IPS DF 4.7 (cell line): Measurements from ENCODE around the gene POT1.

Experiments
- DNase-seq: peaks from one replicate; pipeline ENCODE4 v3.0.0-alpha.2; 2013; ENCODE audit warnings: low spot score; ENCODE audit errors: extremely low read depth

Gene POT1

DNA sequence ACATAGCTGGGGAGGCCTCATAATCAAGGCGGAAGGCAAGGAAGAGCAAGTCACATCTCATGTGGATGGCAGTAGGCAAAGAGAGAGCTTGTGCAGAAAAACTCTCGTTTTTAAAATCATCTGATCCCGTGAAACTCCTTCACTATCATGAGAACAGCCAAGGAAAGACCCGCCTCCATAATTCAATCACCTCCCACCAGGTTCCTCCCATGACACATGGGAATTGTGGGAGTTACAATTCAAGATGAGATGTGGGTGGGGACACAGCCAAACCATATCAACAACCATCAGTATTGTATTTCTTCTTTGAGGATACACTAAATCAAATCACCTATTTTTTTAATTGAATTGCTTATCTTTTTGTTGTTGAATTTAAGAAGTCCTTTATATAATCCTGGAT is 16.7 kb downstream of the POT1 start:
- no peak for DNase-seq

DNA sequence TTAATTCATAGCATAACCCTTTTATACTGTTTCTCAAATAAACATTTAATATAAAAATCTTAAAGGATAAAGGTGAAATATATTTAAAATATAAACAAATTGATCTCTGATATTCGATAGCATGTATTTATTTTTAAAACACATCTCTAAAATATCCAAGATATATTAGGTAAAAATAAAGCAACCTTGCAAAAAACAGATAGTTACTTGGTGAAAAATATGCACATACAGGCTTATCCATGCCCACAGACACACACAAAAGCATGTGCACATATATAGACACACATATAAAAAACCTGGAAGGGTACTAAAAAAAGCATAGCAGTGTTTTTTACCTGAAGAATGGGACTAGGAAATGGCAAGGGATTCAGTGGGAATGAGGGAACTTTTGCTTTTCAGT is 19.8 kb downstream of the POT1 start:
- DNase-seq = no peak

DNA sequence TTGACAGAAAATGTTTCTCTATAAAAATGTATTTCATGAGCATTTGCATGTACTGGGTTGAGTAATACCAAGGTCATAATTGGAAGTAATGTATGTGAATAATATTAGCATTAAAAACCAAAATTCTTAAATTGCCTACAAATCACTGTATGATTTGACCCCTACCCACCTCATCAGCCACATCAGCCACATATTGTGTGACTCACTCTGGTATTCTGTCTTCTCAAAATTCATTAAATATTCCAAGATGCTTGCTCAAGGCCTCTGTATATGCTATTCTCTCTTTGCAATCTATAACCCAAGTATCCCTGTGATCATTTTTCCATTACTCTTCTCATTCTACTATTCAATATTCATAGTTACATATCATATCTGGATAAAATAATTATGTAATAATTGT is 21.4 kb downstream of the POT1 start:
- DNase-seq = no peak

DNA sequence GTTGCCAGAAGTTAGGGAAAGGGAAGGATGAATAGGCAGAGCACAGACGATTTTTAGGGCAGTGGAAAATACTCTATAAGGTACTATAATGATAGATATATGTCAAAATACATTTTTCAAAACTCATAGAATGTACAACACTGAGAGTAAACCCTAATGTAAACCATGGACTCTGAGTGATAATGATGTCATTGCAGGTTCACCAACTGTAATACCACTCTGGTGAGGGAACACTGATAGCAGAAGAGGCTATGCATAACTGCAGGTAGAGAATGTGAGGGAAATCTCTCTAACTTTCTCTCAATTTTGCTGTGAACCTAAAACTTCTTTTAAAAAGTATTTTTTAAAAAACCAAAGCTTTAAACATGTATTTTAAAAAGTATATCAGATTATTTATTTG is 22.1 kb downstream of the POT1 start:
- DNase-seq = no peak

DNA sequence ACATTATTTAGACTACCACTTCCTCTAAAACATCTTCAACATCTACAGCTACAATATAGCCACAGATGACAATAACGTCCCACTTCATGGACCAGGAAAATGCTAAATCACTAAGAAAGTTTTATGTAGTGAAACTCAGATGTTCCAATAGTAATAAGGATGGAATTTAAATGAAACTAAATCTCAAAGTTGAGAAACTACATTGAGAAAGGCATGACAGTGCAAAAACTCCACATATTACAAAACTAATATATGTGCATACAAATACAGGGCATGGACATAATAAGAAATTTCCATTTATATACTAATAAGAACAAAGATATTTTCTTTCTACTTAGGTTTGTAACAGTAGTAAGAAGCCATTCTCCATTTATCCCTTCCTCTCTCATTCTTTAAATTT is 31.1 kb downstream of the POT1 start:
- DNase-seq = no peak

DNA sequence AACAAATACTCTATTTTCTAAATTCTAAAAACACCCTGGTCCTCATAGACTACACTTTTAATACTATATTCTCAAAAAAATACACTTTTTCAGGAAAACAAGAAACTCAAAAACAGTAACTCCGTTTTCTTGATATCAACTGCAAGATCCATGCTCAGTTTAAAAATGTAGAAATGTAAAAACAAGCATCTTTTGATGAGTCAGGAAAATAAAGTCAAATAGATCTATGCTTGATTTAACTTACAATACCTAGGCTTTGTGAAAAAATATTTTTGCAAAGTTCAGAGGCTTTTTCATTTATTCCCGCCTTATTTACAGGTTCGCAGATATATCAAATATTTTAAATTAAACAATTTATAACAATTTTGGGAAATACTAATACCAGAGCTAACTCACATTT is 33.6 kb downstream of the POT1 start:
- DNase-seq = no peak

DNA sequence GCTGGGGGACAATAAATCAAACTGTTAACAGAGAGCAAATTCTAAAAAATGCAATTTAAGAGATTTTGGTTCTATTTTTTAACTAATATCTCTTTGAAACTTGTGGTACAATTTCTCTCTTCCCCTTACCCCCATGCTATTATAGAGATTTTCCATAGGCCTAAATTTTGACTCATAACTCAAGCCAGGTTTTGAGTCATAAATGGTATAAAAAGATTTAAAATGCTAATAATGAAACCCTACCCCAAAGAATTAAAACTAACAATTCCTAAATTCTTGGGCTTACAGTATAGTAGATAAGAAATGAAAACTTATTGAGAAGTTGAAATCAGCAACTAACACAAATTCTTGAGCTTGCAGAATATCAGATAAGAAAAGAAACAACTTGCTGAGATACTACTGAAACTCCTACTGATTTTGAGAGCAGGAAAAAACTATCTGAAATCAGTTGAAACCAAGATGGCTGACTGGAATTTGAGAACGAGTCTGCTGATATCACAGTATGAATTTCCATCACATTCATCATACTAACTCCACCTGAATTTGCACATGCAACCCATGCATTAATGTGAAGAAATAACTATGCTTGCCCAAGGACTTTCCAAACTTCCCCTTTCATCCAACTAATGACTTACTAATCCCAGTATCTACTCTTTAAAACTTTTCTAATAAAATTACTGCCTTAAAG is 36.3 kb downstream of the POT1 start:
- no peak for DNase-seq

DNA sequence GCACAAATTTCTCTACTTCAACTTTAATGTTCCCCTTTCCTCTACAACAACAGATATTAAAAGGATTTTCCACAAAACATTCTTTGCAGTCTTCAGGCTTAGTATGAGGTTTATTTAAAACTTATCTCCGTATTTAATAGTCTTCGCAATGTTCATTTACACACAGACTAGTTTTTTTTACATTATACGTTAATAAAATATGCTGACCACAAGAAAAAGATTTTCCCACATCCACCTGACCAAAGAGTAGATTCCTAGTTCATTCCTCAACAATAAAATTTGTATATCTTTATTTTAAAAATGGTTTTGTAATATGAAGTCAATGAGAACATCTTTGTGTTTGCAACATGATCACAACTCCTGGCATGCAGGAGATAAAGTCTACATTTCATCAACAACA is 42.4 kb downstream of the POT1 start:
- DNase-seq = no peak

DNA sequence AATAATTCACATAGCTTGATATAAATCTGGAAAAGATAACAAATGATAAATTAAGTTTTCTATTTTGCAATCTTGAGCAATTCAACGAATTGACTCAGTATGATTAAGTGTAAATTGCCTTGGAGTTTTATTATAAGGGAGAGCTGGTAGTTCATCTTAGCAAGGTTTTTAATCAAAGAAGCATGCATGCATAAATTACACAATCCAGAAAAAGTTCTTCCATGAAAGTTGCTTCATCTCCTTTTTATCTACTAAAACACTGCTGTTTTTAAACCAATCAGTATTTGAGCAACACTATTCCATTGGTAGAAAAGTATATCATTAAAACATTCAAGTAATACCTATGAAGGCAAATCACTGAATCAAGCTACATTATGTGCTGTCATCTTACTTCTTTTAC is 47.6 kb downstream of the POT1 start:
- DNase-seq = no peak

DNA sequence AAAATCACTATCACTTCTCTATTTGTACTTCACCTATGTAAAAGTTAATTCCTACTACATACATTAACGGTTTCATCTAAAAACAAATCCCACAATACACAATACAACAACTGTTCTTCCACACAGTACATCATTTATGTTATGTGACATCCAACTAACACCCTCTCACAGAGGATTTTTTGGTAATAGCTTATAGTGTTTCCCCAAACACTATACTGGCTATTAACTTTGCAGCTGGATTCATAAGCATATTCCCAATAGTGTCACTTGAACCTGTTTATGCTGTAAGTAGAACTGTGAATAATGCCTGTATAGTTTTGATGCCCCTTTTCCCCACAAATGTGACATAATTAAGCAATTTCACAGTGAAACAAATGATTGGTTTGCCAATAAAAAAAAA is 49.9 kb downstream of the POT1 start:
- no peak for DNase-seq

DNA sequence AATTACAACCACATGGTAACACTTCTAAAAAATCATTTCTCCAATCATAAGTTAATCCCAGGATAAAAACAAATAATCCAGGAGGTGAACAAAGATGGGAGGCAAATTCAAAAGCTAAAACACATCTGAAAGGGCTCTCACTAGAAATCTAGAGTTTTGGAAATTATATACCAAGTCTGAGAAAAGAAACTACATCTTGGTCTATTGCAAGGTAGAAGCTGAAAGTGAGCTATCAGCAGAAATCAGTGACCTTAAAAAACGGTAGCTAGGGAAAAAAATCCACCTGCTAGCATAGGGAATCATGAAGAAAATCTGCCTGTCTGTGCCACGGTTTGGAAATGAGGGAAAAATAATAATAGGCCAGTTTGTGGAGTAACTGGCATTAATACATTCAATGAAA is 50.5 kb downstream of the POT1 start:
- no peak for DNase-seq

DNA sequence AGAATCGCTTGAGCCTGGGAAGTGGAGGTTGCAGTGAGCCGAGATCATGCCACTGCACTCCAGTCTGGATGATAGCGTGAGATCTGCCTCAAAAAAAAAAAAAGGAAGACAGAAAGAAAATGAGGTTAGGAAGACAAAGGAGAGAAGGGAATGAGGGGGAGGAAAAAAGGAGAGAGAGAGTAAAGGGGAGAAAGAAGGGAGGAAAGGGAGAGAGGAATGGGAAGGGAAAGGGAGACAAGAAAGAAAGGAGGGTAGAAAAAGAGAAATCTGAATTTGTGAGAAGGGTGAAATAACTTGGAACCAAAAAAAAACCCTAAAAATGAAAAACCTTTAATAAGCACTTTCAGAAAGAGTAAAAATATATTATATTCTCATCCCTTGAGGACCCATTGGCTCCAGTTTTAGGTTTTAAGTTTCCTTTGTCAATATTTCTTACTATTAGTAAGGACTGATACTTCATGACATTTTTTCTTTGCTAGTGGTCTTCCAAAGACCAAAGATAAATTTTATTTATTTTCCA is 54.9 kb downstream of the POT1 start:
- no peak for DNase-seq

DNA sequence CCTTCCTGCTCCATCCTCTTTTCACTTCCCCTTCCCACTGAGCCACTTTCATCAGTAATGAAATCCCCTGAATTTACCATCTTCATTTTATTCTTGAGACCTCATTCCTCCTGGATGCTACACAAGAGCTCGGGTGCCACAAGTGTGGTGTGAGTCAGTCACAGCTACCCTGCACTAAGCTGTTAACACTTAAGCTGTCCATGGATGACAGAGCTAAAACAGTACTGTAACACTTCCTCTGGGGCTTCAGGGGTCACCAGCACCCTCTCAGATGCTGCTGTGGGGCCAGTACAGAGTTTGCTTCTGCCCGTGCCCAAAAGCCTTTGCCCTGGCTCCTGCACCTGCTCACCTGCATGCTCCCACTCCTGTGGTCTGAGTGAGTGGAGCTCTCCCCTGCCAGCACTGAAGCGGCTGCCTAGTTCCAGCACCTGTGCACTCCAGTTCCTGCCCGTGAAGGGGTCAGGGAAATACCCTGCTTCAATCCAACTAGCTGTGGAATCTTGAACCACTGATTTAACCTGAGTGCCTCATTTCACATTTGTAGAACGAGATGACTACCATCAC is 71.9 kb downstream of the POT1 start:
- DNase-seq = no peak

DNA sequence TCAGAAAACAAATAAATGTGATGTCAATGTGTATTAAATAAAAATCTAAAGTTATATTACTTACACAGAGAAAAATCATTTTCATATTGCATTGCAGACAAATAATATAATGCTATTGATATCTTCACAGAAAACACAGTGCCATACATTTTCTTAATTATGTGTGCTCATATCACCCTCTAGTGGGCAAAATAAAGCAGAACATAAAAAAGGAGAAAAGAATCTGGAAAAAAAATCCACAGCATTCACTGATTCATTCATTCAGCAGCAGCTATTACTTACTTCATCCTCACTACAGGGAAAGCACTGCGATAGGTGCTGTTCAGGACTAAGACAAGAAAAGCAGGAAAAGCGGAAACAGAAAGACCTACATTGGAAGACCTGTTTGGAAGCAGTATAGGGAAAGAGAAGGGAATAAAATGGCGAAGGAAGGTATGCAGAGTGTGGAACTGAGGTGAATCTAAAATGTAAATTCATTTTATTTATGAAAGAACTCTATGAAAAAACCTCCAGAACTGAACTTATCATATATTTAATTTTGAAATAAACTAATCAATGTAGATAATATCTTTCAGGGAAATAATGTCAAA is 73.2 kb downstream of the POT1 start:
- no peak for DNase-seq

DNA sequence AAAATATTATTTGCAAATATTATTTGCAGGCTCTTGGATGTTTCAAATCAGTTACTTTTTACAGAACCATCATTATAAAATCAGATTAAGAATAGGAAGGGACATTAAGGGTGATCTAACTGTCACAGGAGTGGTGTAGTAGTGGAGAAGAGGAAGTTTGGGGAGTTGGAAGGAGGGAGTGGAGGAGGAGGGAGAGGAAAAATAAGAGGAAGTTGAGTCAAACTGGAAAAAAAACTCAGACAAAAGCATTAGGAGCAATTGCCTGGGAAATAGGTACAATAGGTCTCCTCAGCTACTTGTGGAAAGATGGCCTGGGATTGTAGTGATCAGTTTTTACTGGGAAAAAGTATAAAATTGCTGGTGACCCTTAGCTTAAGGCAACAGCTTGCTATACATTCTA is 86.3 kb downstream of the POT1 start:
- DNase-seq = no peak

DNA sequence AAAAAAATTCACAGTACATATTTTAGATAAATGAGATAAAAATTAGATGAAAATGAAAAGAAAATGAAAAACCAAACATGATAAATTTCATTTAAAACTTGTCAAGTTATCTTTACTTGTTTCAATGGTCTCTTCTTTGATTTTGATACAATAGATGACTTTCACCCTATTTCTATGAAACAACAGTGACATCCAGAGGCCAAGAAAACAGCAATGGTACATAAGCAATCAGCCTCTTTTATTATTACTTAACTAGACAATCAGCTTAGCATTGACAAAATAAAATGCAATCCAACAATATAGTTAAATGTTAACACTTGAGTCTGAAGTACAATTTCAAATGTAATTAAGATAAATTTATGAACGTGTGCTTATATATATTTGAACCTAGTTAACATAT is 89.2 kb downstream of the POT1 start:
- no peak for DNase-seq

DNA sequence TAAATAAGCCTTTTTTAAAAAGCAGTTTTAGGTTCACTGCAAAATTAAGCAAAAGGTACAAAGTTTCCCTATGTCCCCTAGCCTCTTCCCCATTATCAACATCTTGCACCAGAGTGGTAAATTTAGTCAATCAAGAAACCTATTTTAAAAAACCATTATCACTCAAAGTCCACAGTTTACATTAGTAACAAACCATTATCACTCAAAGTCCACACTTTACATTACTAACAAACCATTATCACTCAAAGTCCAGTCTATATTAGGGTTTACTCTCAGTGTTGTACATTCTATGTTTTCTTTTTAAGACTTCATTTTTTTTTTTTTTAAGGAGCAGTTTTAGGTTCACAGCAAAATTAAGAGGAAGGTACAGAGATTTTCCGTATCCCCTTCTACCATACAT is 89.9 kb downstream of the POT1 start:
- no peak for DNase-seq

DNA sequence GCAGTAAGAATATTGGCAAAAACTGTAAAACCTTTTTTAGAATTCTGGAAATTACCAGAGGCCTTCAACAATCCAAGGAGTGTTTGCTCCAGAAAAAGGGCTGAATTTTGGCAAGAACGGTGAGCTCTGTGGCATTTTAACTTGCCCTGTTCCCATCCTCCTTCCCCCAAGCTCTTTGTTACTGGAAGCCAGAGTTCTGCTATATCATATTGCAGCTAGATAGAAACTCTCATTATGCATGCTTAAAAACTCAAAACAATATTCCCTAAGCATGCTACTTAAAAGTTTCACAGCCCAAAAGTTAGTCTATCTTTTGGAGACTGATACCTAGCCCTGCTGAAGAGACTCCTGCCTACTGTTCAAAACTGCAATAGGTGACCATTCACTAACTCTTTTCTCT is 93.5 kb downstream of the POT1 start:
- no peak for DNase-seq

DNA sequence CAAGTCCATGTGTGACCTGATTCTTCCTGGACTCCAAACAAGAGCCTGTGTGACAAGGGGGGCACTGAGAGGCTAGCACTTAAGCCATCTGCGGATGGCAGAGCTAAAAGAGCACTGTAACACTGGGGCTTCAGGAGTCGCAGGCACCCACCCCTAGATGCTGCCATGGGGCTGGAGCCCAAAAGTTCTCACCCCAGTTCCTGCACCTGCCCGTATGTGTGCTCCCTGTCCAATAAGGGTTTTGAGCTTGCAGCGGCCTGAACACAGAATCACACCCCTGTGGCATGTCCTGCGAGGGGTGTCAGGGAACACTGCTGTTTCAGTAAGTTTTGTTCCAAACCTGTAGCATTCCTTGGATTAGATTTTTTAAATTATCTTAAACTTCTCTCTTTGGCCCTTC is 110.8 kb downstream of the POT1 start:
- no peak for DNase-seq

DNA sequence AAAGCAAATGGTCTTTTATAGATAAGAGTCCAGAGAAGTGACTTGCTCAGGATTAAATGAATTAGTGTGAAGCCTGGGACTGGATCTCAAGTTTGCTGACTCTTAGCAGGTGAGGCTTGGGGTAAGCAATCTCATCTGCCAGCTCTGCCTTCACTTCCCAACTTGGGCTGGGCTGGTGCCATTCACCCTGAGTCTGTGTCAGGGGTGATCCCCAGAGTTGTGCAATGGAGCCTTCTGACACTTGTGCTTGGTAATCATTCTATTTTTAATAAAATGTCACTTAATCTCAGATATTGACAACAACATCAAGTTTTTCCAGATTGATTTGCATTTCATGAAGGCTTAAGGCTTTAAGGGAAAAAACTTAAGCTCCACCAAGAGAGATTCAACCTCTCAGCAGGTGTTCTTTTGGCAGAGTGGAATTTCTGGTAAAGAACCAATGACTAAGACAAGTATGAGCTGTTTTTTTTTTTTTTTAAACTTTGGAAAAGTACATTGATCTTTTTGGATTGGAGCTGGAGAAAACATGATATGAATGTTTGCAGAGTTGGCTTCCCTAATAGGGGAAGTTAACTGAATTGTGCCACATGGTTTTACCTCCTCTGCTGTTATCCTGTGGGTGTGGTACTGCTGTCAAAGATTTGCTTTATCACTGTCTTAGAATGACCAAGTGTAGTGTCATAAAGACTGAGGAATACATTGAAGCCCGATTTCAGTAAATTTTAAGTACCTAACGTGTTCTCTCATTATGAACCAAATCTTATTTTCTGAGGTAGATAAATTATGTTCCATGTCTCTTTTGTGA is 115.4 kb downstream of the POT1 start:
- DNase-seq = no peak

DNA sequence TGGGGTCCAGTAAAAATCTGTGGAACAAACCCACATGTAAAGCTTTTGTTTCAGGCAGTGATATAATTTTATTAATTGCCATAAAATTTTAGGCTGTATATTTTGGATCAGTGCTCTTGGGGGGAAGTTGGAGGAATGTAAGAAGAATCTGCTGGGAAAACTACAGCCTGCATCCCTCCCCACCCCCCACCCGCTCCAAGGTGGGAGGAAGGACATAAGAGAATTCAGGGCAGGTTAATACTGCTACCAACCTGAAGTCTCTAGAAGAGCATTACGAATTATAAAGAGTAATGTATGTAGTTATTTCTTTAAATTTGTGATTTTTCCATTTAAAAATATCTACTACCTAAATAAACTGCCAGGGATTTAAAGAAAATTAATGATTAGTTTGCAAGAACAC is 116.9 kb downstream of the POT1 start:
- DNase-seq = no peak

DNA sequence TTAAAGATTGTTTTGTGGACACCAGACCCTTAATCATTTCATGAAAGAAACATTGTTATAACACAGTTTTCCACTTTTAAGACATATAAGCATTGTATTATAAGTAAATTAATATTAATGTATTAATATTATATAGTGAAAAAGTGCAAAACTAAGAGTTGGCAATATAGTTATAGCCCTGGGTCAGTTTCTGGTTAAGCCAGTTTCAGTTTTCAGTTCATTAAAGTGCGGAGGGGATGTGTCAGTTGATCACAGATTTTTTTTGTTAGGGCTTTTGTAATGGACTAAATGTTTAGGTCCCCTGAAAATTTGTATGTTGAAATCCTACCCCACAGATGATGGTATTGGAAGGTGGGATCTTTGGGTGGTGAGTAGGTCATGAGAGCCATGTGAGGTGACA is 118.3 kb downstream of the POT1 start:
- no peak for DNase-seq
